Liver (tissue), 3 donors: Measurements from ENCODE around the gene GDF3.
"Not testable (repeated sequence)": the region's sequence is repeated elsewhere in the genome, so short reads cannot be mapped to it uniquely, and the experiment has no call there.

Experiments
- CTCF ChIP-seq: fragments of 150-350 bp; IDR thresholded peaks from 2 replicates; pipeline ENCODE4 v1.5.1; 2017; ENCODE audit warnings: improper control_type of control experiment, low read depth, low read length; ENCODE audit not compliant: missing input control
- EGR1 ChIP-seq, 2 donors: IDR thresholded peaks; 2 replicates each; pipeline ENCODE4 v1.6.1; 2016 to 2018; ENCODE audit warnings: antibody characterized with exemption in 2 of 2, low read depth in 2 of 2
- FOXA1 ChIP-seq: IDR thresholded peaks from 2 replicates; pipeline ENCODE4 v1.6.1; 2016; ENCODE audit warnings: antibody characterized with exemption
- GABPA ChIP-seq, 2 donors: IDR thresholded peaks in 1 of 2; conservative IDR thresholded peaks in 1 of 2; 2 replicates each; pipeline ENCODE4 v1.6.1; 2016; ENCODE audit warnings: antibody characterized with exemption in 2 of 2, mild to moderate bottlenecking in 1 of 2, moderate library complexity in 1 of 2
- JUND ChIP-seq, 2 donors: IDR thresholded peaks; 2 replicates each; pipeline ENCODE4 v1.6.1; 2016; ENCODE audit warnings: antibody characterized with exemption in 2 of 2
- MAX ChIP-seq: IDR thresholded peaks from 2 replicates; pipeline ENCODE4 v1.6.1; 2016; ENCODE audit warnings: antibody characterized with exemption
- SP1 ChIP-seq: IDR thresholded peaks from 2 replicates; pipeline ENCODE4 v1.6.1; 2018; ENCODE audit warnings: antibody characterized with exemption, mild to moderate bottlenecking
- TAF1 ChIP-seq: conservative IDR thresholded peaks from 2 replicates; pipeline ENCODE4 v1.6.1; 2016; ENCODE audit warnings: antibody characterized with exemption, mild to moderate bottlenecking
- YY1 ChIP-seq: IDR thresholded peaks from 2 replicates; pipeline ENCODE4 v1.6.1; 2016; ENCODE audit warnings: antibody characterized with exemption, mild to moderate bottlenecking
- ZBTB33 ChIP-seq: IDR thresholded peaks from 2 replicates; pipeline ENCODE4 v1.6.1; 2016; ENCODE audit warnings: antibody characterized with exemption
- donor health status: healthy.
- donor health status: healthy.

- TF ChIP-seq CTCF: peak; percentile 22
- not testable (repeated sequence) for TF ChIP-seq MAX; TAF1; SP1; YY1; JUND (IDR thresholded peaks at IDR 0.05); EGR1 (IDR thresholded peaks at IDR 0.05; ENCODE audit: low read depth in 2 of 2); ZBTB33; FOXA1; GABPA (IDR thresholded peaks at IDR 0.05 in 1 of 2, conservative IDR thresholded peaks at IDR 0.05 in 1 of 2)
Observed at GRCh38 chr12:7677432-7677888, 18.1 kb downstream of the GDF3 start.
